HCT116 (cell line): ENCODE results near the gene KIF13A. TPM values are rescaled to one million over a fixed set of nuclear protein-coding genes. Genes with fewer than 3 reads are reported as not detected.

Source experiments
- ATAC-seq: fragments of 200-7000 bp; cut with Tn5 transposase; 2 replicates; pipeline ENCODE4 v1.9.1; 2020; ENCODE audit warnings: mild to moderate bottlenecking, moderate library complexity
- BruUV-seq: library from RNA; stranded (reverse); fragments of 400-500 nt; replicated peaks from 2 replicates; lab custom pipeline; 2021; lab: Mats Ljungman, UMichigan
- CTCF ChIA-PET: fragments of 300-600 bp; sonication (Branson Sonifier 250); formaldehyde crosslinking; loops from one replicate; lab custom pipeline; 2021; ENCODE audit warnings: antibody characterized with exemption; lab: Charles Lee
- POLR2A ChIA-PET: fragments of 300-600, 350-600 bp; sonication (Branson Sonifier 250); formaldehyde crosslinking; loops from one replicate; lab custom pipeline; 2021; ENCODE audit warnings: antibody characterized with exemption; lab: Charles Lee
- RAD21 ChIA-PET, 2 experiments: fragments of 300-600 bp; sonication (Branson Sonifier 250); formaldehyde crosslinking; loops; one replicate each; lab custom pipeline; 2023; ENCODE audit warnings: low total read pairs in 2 of 2; ENCODE audit not compliant: uncharacterized antibody in 2 of 2, unreplicated experiment in 2 of 2, low non-redundant PET in 1 of 2; lab: Charles Lee
- DNase-seq: peaks from one replicate; pipeline ENCODE4 v3.0.0-alpha.2; 2010; ENCODE audit warnings: low read depth, low spot score
- H2AFZ ChIP-seq: fragments of 200-600 bp; shearing (Covaris generic), sonication (generic); 2 replicates; pipeline ENCODE4 v1.6.1; 2017; ENCODE audit warnings: low read depth, mixed run types, mixed read lengths, antibody characterized with exemption, low read length; ENCODE audit not compliant: poor library complexity, severe bottlenecking
- H3K27ac ChIP-seq: 2 replicates; pipeline ENCODE4 v1.5.1; 2012; ENCODE audit warnings: low read depth, low read length
- H3K27me3 ChIP-seq: fragments of 200-600 bp; sonication (generic); 2 replicates; pipeline ENCODE4 v1.6.1; 2016; ENCODE audit warnings: mixed run types, low read length, mixed read lengths; ENCODE audit not compliant: insufficient read depth
- H3K36me3 ChIP-seq, 2 experiments: fragments of 200-500 bp in 1 of 2; fragments of 200-600 bp in 1 of 2; sonication (Bioruptor generic) in 1 of 2; sonication (generic) in 1 of 2; 2 replicates each; pipeline versions ENCODE4 v1.5.1 to v1.6.1; 2014 to 2016; ENCODE audit warnings: low read length in 2 of 2, inconsistent platforms in 1 of 2, mixed read lengths in 1 of 2, mixed run types in 1 of 2; ENCODE audit not compliant: insufficient read depth in 2 of 2, control insufficient read depth in 1 of 2
- H3K4me1 ChIP-seq, 2 experiments: fragments of 200-600 bp in 1 of 2; sonication (generic) in 1 of 2; 2 replicates each; pipeline versions ENCODE4 v1.5.1 to v1.6.1; 2012 to 2017; ENCODE audit warnings: low read length in 2 of 2, inconsistent platforms in 1 of 2, mild to moderate bottlenecking in 1 of 2, mixed read lengths in 1 of 2, mixed run types in 1 of 2, moderate library complexity in 1 of 2; ENCODE audit not compliant: insufficient read depth in 2 of 2, control insufficient read depth in 1 of 2
- H3K4me2 ChIP-seq: fragments of 200-600 bp; sonication (generic); 2 replicates; pipeline ENCODE4 v1.6.1; 2017; ENCODE audit warnings: mixed run types, low read length, mixed read lengths
- H3K4me3 ChIP-seq, 2 experiments: fragments of 200-600 bp in 1 of 2; sonication (generic) in 1 of 2; replicated peaks in 1 of 2; 2 replicates each; pipeline ENCODE4 v1.5.1; 2011 to 2016; ENCODE audit warnings: low read length in 2 of 2, control low read depth in 1 of 2, low read depth in 1 of 2, mild to moderate bottlenecking in 1 of 2, mixed read lengths in 1 of 2, mixed run types in 1 of 2
- H3K79me2 ChIP-seq: fragments of 200-600 bp; sonication (generic); 2 replicates; pipeline ENCODE4 v1.6.1; 2017; ENCODE audit warnings: mild to moderate bottlenecking, mixed run types, low read length, moderate library complexity, mixed read lengths; ENCODE audit not compliant: insufficient read depth
- H3K9ac ChIP-seq: fragments of 200-600 bp; sonication (generic); 2 replicates; pipeline ENCODE4 v1.6.1; 2016; ENCODE audit warnings: low read length, mixed read lengths
- H3K9me2 ChIP-seq: fragments of 200-600 bp; sonication (generic), shearing (Covaris generic); 2 replicates; pipeline ENCODE4 v1.6.1; 2017; ENCODE audit warnings: mixed run types, mild to moderate bottlenecking, moderate library complexity; ENCODE audit not compliant: insufficient read depth
- H3K9me3 ChIP-seq, 2 experiments: fragments of 200-500 bp in 1 of 2; fragments of 200-600 bp in 1 of 2; sonication (Bioruptor generic) in 1 of 2; sonication (generic) in 1 of 2; 2 replicates each; pipeline ENCODE4 v1.6.1; 2014 to 2017; ENCODE audit warnings: low read length in 2 of 2, mixed read lengths in 2 of 2, inconsistent platforms in 1 of 2, low read depth in 1 of 2, mild to moderate bottlenecking in 1 of 2, mixed run types in 1 of 2, moderate library complexity in 1 of 2; ENCODE audit not compliant: control insufficient read depth in 1 of 2, insufficient read depth in 1 of 2
- H4K20me1 ChIP-seq: fragments of 200-600 bp; sonication (generic), shearing (Covaris generic); 2 replicates; pipeline ENCODE4 v1.6.1; 2017; ENCODE audit warnings: mixed run types, mild to moderate bottlenecking, moderate library complexity; ENCODE audit not compliant: insufficient read depth
- CBX3 ChIP-seq: IDR thresholded peaks from 2 replicates; pipeline ENCODE4 v1.6.1; 2012; ENCODE audit warnings: low read depth
- EGR1 ChIP-seq: IDR thresholded peaks from 2 replicates; pipeline ENCODE4 v1.6.1; 2012; ENCODE audit warnings: low read depth
- ELF1 ChIP-seq: IDR thresholded peaks from 2 replicates; pipeline ENCODE4 v1.6.1; 2012; ENCODE audit warnings: low read depth, borderline replicate concordance
- EZH2 ChIP-seq: fragments of 200-600 bp; sonication (generic); IDR thresholded peaks from 2 replicates; pipeline ENCODE4 v1.6.1; 2017; ENCODE audit warnings: antibody characterized with exemption, mixed run types
- EZH2phosphoT487 ChIP-seq: fragments of 200-600 bp; IDR thresholded peaks from 2 replicates; pipeline ENCODE4 v1.6.1; 2018; ENCODE audit warnings: antibody characterized with exemption, borderline replicate concordance
- FOSL1 ChIP-seq: IDR thresholded peaks from 2 replicates; pipeline ENCODE4 v1.6.1; 2012; ENCODE audit warnings: low read depth
- JUND ChIP-seq: IDR thresholded peaks from 2 replicates; pipeline ENCODE4 v1.6.1; 2012
- POLR2AphosphoS5 ChIP-seq: IDR thresholded peaks from 2 replicates; pipeline ENCODE4 v1.6.1; 2011; ENCODE audit warnings: mild to moderate bottlenecking, low read depth, low read length, moderate library complexity
- SIN3A ChIP-seq: IDR thresholded peaks from 2 replicates; pipeline ENCODE4 v1.6.1; 2012; ENCODE audit warnings: low read depth
- SP1 ChIP-seq: IDR thresholded peaks from 2 replicates; pipeline ENCODE4 v1.6.1; 2012; ENCODE audit warnings: low read depth
- SRF ChIP-seq: IDR thresholded peaks from 2 replicates; pipeline ENCODE4 v1.6.1; 2012; ENCODE audit warnings: low read depth
- TCF7L2 ChIP-seq: IDR thresholded peaks from 2 replicates; pipeline ENCODE4 v1.7.0; 2011; ENCODE audit warnings: borderline replicate concordance, inconsistent platforms; ENCODE audit not compliant: insufficient read depth, insufficient read length; ENCODE audit errors: extremely low read depth
- ZFX ChIP-seq: fragments of 450-650 bp; IDR thresholded peaks from 2 replicates; pipeline ENCODE4 v1.6.1; 2017
- ZNF274 ChIP-seq: fragments of 200-500 bp; sonication (Bioruptor generic); IDR thresholded peaks from 2 replicates; pipeline ENCODE4 v1.6.1; 2014; ENCODE audit warnings: mild to moderate bottlenecking, low read depth, low read length, inconsistent platforms
- intact Hi-C: fragments of 100-400 bp; cut with micrococcal nuclease; formaldehyde crosslinking; loops from 2 replicates; pipeline ENCODE4 v1.10.0; 2022
- total RNA-seq: library from RNA; stranded (reverse); gene quantifications from one replicate; pipeline ENCODE4 v1.2.1, GENCODE V29; 2021; ENCODE audit not compliant: unreplicated experiment
- TF ChIP-seq, protein P1 (sequence below): IDR thresholded peaks from 2 replicates; pipeline ENCODE4 v1.6.1; 2012
- TF ChIP-seq, protein P2 (sequence below): IDR thresholded peaks from 2 replicates; pipeline ENCODE4 v1.6.1; 2012; ENCODE audit warnings: low read depth
- TF ChIP-seq, protein P3 (sequence below): IDR thresholded peaks from 2 replicates; pipeline ENCODE4 v1.6.1; 2012
- TF ChIP-seq, protein P4 (sequence below): IDR thresholded peaks from 2 replicates; pipeline ENCODE4 v1.6.1; 2011; ENCODE audit warnings: mild to moderate bottlenecking, low read length, moderate library complexity; ENCODE audit not compliant: insufficient replicate concordance; ENCODE audit errors: extremely low read depth

KIF13A gene
- total RNA-seq, 1 experiment from 2014 or later = 23.1 TPM

DNA sequence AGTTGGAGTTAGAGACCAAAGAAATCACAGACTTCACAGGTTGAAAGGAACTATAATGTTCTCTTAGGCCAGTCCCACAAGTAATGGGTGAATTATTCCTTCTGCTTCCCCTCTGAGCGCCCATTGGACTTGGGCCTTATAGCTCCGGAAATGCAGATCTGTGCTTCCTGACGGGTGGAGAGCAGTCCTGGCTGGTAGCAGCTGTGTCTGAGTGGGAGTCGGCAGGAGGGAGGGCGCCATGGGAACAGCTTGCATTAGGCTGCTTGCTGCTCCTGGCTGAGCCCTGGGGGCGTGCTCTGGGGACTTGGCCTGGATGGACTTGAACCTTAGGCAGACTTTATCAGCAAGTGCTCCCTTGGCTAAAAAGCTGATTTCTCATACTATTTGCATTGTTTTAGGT, 262.4 kb downstream of the KIF13A start:
- ChIA-PET RAD21 (no interaction called here), CTCF (no interaction called here)

More for the DNA sequence above, 262.4 kb downstream of the KIF13A start:
- Histone ChIP-seq H3K9ac (no peak overlapping the region), H3K9me2 (no peaks in the 10 kb centered on the region), H3K36me3 (no peaks in the 10 kb centered on the region), H3K4me1 (peaks cover 0 to 4% of the 10 kb centered on the region in 2 experiments; a peak in 1 of 4 replicates), H4K20me1 (no peaks in the 10 kb centered on the region), H3K79me2 (no peaks in the 10 kb centered on the region), H3K4me3 (no peak overlapping the region), H3K27ac (no peak overlapping the region), H3K4me2 (no peak overlapping the region), H3K9me3 (no peaks in the 10 kb centered on the region), H3K27me3 (no peaks in the 10 kb centered on the region), H2AFZ (no peak overlapping the region)
- POLR2A ChIA-PET = no interaction called here
- intact Hi-C loops = no loop called here
- TF ChIP-seq, protein P1, sequence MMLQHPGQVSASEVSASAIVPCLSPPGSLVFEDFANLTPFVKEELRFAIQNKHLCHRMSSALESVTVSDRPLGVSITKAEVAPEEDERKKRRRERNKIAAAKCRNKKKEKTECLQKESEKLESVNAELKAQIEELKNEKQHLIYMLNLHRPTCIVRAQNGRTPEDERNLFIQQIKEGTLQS = no peak
- TF ChIP-seq EZH2phosphoT487 (no peak), JUND (no peak), EGR1 (no peak), SIN3A (no peak), EZH2 (no peak), ZNF274 (no peak), SRF (no peak), SP1 (no peak), ZFX (no peak), FOSL1 (no peak), ELF1 (no peak), POLR2AphosphoS5 (no peak), CBX3 (no peak), TCF7L2 (no peak)
- TF ChIP-seq, protein P2, sequence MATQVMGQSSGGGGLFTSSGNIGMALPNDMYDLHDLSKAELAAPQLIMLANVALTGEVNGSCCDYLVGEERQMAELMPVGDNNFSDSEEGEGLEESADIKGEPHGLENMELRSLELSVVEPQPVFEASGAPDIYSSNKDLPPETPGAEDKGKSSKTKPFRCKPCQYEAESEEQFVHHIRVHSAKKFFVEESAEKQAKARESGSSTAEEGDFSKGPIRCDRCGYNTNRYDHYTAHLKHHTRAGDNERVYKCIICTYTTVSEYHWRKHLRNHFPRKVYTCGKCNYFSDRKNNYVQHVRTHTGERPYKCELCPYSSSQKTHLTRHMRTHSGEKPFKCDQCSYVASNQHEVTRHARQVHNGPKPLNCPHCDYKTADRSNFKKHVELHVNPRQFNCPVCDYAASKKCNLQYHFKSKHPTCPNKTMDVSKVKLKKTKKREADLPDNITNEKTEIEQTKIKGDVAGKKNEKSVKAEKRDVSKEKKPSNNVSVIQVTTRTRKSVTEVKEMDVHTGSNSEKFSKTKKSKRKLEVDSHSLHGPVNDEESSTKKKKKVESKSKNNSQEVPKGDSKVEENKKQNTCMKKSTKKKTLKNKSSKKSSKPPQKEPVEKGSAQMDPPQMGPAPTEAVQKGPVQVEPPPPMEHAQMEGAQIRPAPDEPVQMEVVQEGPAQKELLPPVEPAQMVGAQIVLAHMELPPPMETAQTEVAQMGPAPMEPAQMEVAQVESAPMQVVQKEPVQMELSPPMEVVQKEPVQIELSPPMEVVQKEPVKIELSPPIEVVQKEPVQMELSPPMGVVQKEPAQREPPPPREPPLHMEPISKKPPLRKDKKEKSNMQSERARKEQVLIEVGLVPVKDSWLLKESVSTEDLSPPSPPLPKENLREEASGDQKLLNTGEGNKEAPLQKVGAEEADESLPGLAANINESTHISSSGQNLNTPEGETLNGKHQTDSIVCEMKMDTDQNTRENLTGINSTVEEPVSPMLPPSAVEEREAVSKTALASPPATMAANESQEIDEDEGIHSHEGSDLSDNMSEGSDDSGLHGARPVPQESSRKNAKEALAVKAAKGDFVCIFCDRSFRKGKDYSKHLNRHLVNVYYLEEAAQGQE = no peak
- TF ChIP-seq, protein P3, sequence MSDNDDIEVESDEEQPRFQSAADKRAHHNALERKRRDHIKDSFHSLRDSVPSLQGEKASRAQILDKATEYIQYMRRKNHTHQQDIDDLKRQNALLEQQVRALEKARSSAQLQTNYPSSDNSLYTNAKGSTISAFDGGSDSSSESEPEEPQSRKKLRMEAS = no peak
- TF ChIP-seq, protein P4, sequence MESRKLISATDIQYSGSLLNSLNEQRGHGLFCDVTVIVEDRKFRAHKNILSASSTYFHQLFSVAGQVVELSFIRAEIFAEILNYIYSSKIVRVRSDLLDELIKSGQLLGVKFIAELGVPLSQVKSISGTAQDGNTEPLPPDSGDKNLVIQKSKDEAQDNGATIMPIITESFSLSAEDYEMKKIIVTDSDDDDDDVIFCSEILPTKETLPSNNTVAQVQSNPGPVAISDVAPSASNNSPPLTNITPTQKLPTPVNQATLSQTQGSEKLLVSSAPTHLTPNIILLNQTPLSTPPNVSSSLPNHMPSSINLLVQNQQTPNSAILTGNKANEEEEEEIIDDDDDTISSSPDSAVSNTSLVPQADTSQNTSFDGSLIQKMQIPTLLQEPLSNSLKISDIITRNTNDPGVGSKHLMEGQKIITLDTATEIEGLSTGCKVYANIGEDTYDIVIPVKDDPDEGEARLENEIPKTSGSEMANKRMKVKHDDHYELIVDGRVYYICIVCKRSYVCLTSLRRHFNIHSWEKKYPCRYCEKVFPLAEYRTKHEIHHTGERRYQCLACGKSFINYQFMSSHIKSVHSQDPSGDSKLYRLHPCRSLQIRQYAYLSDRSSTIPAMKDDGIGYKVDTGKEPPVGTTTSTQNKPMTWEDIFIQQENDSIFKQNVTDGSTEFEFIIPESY = no peak
- no TSS peak for BruUV-seq
- DNase-seq = no peak
- ATAC-seq = peak; percentile 68
